NB4 (cell line): Measurements from ENCODE around the gene RSPH1.

ENCODE experiments used
- MAX ChIP-seq: IDR thresholded peaks from 2 replicates; pipeline ENCODE4 v1.6.1; 2011; ENCODE audit warnings: low read depth, low read length
- MYC ChIP-seq: IDR thresholded peaks from 2 replicates; pipeline ENCODE4 v1.6.1; 2011; ENCODE audit warnings: low read depth, low read length
- POLR2A ChIP-seq: IDR thresholded peaks from 2 replicates; pipeline ENCODE4 v1.6.1; 2011; ENCODE audit warnings: mild to moderate bottlenecking; ENCODE audit not compliant: insufficient read length; ENCODE audit errors: extremely low read depth
- TF ChIP-seq, protein P1 (sequence below): IDR thresholded peaks from one replicate; pipeline ENCODE4 v1.5.1; 2012; ENCODE audit warnings: low read depth, low read length

DNA sequence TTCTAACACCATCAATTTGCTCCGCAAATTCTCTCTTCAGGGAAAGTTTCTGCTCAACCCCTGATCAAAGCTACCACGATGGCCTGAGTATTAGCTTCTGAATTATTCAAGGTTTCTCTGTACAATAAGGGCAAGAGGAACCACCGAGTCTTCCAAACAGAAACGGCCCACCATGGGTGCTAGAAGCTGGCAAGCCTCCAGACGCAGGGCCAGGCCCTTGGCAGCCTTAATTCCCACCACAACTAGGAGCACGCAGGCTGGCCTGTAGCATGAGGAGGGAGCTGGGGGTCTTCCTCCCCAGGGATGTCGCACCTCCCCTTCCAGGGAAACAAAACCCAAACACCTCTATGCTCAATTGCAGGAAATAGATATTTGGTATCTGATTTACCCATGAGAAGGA lies 11.1 kb downstream of the RSPH1 start:
- TF ChIP-seq, protein P1, sequence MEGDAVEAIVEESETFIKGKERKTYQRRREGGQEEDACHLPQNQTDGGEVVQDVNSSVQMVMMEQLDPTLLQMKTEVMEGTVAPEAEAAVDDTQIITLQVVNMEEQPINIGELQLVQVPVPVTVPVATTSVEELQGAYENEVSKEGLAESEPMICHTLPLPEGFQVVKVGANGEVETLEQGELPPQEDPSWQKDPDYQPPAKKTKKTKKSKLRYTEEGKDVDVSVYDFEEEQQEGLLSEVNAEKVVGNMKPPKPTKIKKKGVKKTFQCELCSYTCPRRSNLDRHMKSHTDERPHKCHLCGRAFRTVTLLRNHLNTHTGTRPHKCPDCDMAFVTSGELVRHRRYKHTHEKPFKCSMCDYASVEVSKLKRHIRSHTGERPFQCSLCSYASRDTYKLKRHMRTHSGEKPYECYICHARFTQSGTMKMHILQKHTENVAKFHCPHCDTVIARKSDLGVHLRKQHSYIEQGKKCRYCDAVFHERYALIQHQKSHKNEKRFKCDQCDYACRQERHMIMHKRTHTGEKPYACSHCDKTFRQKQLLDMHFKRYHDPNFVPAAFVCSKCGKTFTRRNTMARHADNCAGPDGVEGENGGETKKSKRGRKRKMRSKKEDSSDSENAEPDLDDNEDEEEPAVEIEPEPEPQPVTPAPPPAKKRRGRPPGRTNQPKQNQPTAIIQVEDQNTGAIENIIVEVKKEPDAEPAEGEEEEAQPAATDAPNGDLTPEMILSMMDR, result no peak
- TF ChIP-seq MAX (no peak), POLR2A (no peak), MYC (no peak)
